ENCODE data around the gene GPR137. TPM values are rescaled to one million over a fixed set of nuclear protein-coding genes. Genes with fewer than 3 reads are reported as not detected.
A peak's percentile ranks its signal among the peaks of the same experiment; 100 is the strongest.
"Not testable (repeated sequence)": the region's sequence is repeated elsewhere in the genome, so short reads cannot be mapped to it uniquely, and the experiment has no call there.

Gene GPR137, protein sequence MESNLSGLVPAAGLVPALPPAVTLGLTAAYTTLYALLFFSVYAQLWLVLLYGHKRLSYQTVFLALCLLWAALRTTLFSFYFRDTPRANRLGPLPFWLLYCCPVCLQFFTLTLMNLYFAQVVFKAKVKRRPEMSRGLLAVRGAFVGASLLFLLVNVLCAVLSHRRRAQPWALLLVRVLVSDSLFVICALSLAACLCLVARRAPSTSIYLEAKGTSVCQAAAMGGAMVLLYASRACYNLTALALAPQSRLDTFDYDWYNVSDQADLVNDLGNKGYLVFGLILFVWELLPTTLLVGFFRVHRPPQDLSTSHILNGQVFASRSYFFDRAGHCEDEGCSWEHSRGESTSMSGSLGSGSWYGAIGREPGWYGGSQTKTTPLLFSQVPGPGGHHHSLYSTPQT
- 9.7 TPM for total RNA-seq

GRCh38 chr11:64284962-64285884 is at the start of gene GPR137:
TSS of gene GPR137 (plus strand) at chr11:64285848. CDS start at chr11:64286525, 677 bp downstream.
- peak; percentile 91 for DNase-seq

- no peak for DNase-seq
Observed at GRCh38 chr11:64237484-64237951, 48.1 kb upstream of the GPR137 start.

- no peak for DNase-seq
Observed at GRCh38 chr11:64238076-64238475, 47.6 kb upstream of the GPR137 start.

DNA sequence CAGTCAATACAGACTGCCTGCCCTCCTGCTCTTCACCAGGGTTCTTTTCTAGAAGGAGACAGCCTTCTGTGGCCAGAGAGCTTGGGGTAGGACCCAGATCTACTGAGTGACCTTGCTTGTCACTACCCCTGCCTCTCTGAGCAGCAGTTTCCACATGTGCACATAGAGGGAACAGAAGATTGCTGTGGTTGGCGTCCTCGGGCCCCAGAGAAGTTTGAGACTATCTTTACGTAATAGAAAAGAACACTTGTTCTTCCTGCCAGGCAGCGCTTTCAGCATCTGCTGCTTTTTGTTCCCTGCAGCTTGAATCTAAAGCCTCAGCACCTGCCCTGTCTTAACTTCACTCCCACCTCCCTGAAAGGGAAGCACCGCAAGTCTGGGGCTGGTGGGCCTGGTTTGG is 46.6 kb upstream of the GPR137 start:
- DNase-seq = no peak

DNA sequence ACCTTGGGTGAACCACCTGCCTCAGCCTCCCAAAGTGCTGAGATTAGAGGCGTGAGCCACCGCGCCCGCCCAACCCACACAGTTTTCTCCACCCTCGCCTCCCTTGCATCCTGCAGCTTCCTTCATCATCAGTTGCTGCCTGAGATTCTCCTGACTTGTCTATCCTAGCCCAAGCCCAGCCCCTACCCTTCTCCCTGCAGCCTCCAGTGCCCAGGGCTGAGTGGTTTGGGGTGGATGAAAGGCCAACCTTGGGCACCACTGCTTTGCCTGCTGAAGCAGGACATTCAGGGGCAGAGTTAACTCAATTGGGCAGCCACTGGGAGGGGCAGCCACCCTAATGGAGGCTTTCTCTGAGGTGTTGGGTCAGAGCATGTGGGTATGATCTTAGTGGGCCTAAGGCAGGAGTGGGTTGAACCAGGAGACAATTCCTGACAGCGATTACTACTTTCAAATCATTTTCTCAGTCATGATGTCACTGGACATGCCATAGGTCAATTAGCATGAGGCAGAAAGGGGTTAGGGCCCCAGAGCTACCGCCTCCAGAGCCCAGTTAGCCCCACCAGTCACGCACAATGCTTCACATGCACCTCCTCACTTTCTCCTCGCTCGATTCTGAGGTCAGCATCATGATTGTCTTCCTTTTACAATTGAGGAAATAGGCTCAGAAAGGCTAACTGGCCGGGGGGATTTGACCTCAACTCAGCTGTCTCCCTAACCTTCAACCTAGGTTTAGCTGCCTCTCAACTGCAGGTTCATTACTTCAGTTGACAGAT is 45.8 kb upstream of the GPR137 start:
- DNase-seq = no peak

GRCh38 chr11:64240435-64241240 is 45.0 kb upstream of the GPR137 start, which contains the start of gene FKBP2:
TSS of gene FKBP2 (plus strand) at chr11:64241095. CDS start at chr11:64242388, 1,293 bp downstream.
- peak; percentile 94 for DNase-seq

GRCh38 chr11:64241241-64241490 is 44.5 kb upstream of the GPR137 start:
- peak; percentile 100 for DNase-seq

DNA sequence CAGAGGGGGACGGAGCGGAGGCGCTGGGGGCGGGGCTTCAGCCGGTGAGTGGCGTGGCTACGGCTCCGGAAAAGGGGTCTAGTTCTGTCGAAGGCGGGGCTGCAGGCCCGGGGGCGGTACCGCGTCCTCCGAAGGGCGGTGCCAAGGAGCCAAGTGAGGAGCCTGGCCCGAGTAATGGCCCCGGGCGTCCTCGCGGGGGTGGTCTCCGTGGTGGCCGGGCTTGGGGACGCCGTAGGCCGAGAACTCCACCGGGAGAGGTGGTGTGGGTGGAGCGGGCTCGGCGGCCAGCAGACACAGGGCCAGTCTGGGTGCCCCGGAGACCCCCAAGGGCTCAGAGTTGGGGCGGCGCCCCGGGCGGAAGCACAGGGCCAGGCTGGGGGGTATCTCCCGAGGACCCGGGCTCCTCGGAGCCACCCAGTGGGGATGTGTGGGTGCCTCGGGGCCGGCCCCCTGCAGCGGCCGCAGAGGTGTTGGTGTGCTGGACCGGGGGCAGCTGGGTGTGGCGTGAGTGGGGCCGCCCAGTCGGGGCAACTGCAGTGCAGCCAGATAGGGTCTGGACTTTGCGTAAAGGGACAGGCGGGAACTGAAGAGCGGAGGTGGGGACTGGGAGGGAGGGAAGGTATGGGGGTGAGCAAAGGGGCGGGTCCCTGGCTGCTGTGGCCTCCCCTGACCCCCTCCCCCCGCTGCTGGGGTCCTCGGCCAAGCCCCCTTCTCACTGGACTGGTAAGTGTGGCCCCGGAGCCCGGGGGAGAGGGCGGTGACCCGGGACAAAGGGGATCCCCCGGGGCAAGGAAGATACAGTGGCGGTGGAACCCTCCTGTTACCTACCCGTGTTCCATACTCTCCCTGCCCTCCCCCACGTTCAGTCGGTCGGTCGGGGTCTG is 43.9 kb upstream of the GPR137 start:
- DNase-seq = no peak

DNA sequence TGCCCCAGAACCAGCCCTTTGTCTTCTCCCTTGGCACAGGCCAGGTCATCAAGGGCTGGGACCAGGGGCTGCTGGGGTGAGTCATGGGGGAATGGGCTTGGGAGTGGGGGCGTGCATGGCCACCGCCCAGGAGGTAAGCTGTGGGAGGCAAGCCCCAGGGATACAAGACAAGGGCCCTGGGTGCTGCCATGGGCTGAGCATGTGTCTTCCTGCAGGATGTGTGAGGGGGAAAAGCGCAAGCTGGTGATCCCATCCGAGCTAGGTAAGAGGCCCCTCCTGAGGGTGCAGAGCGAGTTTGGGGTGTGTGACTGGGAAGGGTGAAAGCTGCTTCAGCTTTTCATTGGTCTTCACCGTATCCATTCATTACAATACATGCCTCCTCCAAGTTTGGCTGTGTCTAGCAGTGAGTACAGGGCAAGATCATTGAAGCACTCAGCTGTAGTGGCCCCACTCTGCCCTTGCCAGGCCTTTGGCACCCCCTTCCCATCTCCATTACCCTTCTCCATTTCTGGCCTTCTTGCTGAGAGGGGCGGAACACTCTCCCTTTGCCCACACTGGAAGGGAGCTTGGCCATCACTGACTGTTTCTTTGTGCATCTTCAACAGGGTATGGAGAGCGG is 42.3 kb upstream of the GPR137 start:
- DNase-seq = no peak

GRCh38 chr11:64244107-64244506 is 41.5 kb upstream of the GPR137 start:
- no peak for DNase-seq

DNA sequence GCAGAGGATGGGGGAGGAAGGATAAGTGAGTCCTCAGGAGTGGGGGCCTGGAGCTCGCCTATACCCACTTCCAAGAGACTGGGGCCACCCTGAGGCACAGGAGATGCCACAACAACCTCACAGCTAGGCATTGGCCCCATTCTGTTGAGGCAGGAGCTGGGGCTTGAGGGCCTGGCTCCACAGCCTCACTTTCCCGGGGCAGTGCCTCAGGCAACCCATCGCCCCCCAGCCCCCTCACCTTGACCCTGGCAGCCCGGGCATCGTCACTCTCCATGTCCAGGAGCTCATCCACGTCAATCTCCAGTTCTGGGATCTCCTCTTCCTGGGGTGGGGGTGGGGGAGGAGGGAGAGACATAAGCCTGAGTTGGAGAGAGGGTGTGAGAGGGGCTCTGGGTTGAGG is 40.7 kb upstream of the GPR137 start:
- no peak for DNase-seq

DNA sequence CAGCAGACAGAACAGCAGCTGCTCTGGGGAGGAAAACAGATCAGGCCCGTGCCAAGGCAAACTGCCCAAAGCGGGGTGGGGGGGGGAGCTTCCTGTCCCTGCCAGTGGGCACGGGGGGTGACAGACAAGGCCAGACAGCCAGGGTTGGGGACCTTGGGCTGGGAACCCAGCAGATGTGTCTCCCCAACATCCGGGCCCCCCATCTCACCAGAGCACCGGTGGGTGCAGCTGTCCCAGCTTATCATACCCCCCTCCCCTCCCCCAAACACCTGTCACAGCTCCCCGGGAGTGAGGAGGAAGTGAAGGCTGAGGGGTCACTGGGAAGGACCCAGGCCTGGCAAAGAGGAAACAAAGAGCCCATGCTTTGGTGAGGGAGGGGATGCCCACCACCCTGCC is 40.2 kb upstream of the GPR137 start:
- no peak for DNase-seq

DNA sequence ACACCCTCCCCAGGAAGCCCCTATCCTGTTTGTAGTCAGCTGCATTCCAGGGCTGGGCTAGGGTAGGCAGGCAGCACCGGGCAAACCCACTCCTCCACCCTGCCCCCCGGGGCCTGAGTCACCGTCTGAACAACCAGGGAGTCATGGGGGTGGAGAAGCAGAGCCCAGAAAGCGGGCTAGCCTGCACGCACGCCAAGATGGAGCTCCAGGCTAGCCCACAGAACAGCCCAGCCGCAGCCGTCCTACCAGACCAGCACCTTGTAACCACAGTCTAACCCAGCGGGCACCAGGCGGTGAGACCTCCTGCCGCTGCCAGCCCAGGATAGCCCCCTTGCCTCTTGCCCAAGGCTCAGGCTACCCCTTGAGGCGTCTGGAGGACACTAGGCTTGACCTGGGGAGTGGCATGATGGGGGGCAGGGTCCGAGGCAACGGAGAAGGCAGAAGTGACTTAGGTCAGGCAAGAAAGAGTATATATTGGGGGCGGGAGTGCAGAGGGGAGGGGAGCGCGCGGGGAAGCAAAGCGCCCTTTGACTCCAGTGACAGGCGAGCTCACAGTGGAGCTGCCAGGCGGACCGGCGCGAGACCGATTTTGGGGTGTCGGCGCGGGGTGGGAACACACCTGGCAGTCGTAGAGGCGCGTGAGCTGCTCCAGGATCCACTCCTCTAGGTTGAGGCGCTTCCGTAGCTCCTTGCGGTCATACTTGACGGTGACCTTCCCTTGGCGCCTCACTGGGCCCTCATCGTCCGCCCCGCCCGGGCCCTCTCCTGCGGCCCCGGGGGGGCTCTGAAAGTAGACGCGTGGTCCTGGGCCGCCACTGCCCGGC is 39.6 kb upstream of the GPR137 start:
- DNase-seq = no peak

DNA sequence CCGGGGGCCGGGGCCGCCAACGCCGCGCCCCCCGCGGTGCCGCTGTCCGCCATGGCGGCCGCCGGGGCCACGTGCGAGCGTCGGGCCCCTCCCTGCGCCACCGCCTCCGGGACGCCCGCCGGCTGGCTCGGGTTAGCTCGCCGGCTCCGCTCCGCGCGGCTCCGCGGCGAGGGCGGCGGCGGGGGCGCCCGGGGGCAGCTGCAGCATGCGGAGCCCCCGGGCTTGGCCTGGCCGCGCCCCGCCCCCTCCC is 39.1 kb upstream of the GPR137 start:
- not testable (repeated sequence) for DNase-seq

- DNase-seq = peak; percentile 78
Observed at GRCh38 chr11:64246871-64247728, 38.5 kb upstream of the GPR137 start, which contains the start of gene PPP1R14B. TSS of gene PPP1R14B (minus strand) at chr11:64246943. CDS start at chr11:64246673, 270 bp downstream.

DNA sequence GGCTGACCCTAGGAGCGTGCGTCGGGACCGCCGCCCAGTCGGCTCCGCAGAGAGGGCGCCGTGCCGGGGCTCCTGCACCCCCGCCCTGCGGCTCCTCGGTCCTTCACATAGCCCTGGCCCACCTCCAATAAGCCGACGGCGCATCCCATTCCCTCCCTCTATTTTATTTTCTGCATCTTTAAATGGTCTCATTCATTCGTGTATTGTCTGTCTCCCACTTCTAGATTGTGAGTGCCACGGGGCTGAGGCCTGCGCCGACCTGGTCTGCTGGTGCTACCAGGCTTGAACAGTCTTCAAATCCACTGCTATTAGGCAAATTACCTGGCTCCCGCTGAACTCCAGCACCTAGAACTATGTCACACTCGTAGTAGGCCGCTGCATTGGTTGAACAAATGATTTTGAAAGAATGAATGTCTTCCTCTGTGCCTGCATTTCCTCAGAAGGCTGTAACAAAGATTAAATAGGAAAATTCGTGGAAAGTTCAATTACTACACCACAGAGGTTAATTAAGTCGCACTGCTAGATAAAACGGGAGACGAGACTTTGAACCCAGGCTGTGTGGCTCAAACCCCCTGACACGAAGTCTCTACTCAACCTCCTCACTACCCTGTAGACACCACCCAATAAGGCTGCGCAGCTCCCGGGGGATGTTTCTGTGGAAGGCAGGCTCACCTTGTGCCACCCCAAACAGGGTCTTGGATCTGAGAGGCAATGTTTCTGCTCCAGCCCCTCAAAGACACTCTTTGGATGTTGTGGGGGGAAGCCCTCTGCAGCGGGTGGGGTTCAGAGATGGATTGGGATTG is 37.7 kb upstream of the GPR137 start:
- no peak for DNase-seq

DNA sequence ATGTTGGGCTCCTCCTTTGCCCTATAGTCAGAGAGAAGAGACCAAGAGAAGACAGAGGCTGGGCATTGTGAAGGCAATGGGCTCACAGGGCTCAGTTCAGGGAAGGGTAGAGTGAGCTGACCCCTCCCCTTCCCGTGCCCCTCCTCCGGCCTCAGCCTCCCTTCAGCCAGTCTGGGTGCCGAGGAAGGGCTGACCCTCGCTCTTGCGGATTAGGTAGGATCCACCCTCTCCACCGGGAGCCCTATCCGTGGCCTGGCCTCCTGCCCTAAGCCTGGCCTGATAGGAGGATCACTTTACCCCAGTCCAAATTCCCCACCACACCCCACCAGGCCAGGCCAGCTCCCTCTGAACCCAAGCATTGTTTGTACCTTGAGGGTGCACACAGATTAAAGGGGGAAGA is 37.1 kb upstream of the GPR137 start:
- no peak for DNase-seq

GRCh38 chr11:64249038-64249437 is 36.6 kb upstream of the GPR137 start:
- DNase-seq = no peak

Data from occipital lobe (tissue), 2 donors.